Measurements from ENCODE around the gene CDH13.

The CDH13 gene

DNA sequence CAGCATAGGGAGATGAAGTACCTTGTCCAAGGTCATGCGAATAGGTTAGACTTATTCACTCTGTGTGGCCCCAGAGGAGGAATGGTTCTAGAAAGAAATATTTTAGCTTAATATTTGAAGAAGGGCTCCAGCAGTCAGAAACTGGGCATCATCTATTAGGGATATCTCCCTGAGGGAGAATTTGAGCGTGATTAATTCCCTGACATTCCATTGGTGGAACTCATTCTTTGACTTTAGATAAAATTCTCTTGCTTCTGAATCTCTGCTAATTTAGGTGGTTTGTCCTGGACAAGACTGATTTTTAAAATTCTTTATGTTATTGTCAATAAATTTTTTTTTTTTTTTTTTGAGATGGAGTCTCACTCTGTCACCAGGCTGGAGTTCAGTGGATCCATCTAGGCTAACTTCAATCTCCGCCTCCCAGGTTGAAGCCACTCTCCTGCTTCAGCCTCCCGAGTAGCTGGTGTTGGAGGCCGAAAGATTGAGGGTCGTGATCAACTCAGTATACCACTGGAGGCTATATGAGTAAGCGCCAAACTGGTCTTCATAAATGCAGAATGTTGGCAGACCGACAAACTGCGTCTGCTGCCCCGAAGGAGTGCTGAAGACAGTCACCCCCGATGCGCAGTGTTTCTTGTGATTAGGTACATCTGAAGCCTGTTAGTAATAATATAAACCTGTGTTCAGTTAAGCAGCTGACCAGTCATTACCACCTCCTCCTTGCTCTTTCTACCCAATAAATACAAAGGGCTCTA, 913.1 kb downstream of the CDH13 start:
- H3K9ac ChIP-seq (ENCODE audit: low read length) = no peak overlapping the region
- TF ChIP-seq, protein P1, sequence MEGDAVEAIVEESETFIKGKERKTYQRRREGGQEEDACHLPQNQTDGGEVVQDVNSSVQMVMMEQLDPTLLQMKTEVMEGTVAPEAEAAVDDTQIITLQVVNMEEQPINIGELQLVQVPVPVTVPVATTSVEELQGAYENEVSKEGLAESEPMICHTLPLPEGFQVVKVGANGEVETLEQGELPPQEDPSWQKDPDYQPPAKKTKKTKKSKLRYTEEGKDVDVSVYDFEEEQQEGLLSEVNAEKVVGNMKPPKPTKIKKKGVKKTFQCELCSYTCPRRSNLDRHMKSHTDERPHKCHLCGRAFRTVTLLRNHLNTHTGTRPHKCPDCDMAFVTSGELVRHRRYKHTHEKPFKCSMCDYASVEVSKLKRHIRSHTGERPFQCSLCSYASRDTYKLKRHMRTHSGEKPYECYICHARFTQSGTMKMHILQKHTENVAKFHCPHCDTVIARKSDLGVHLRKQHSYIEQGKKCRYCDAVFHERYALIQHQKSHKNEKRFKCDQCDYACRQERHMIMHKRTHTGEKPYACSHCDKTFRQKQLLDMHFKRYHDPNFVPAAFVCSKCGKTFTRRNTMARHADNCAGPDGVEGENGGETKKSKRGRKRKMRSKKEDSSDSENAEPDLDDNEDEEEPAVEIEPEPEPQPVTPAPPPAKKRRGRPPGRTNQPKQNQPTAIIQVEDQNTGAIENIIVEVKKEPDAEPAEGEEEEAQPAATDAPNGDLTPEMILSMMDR (IDR thresholded peaks at IDR 0.05; ENCODE audit: low read length) = no peak
- no peak for TF ChIP-seq EZH2 (optimal IDR thresholded peaks at IDR 0.05; ENCODE audit: low read depth, low read length)
- TF ChIP-seq EZH2phosphoT487 (IDR thresholded peaks at IDR 0.05; ENCODE audit: low read length) = no peak
- no peaks in the 10 kb centered on the region for H3K27me3 ChIP-seq (replicated peaks; ENCODE audit: insufficient read depth, low read length)
- H3K4me1 ChIP-seq (ENCODE audit: low read length) = no peaks in the 10 kb centered on the region
- no peak overlapping the region for H3K4me3 ChIP-seq (ENCODE audit: low read length)
- no peaks in the 10 kb centered on the region for H3F3A ChIP-seq (ENCODE audit: insufficient read depth, low read length)
- H3K9me3 ChIP-seq (replicated peaks; ENCODE audit: insufficient read depth, low read length) = no peaks in the 10 kb centered on the region
- H4K20me1 ChIP-seq (ENCODE audit: insufficient read depth, low read length) = no peaks in the 10 kb centered on the region
- H3K27ac ChIP-seq (ENCODE audit: low read length) = no peak overlapping the region
- DNase-seq = no peak
- no peaks in the 10 kb centered on the region for H3K36me3 ChIP-seq (replicated peaks; ENCODE audit: insufficient read depth, low read length)
- no peak overlapping the region for H3K4me2 ChIP-seq (ENCODE audit: low read depth, low read length)
- no peak overlapping the region for H2AFZ ChIP-seq (ENCODE audit: low read length)
- no peaks in the 10 kb centered on the region for H3K9me2 ChIP-seq (replicated peaks; ENCODE audit: insufficient read depth, low read length)
- H3K79me2 ChIP-seq (ENCODE audit: low read length) = no peaks in the 10 kb centered on the region

DNA sequence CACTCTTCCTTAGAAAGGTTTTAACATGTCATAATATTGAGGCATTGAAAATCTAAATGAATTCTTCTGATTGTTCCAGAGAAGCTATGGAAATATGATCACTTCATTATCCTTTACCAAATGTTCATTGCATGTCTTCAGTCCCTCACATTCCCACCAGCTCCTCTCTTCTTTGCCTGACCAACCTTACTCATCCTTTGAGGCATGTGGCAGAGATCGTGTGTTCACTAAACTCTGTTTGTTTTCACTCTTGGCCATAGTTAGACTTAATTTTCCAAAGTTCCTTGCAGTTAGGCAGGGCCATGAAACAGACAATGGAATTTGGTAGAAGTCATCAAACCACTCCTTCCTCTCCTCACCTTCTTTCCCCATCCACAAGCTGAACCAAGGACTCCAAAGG, 914.5 kb downstream of the CDH13 start:
- Histone ChIP-seq H3K9me3 (replicated peaks; ENCODE audit: insufficient read depth, low read length) (no peaks in the 10 kb centered on the region), H3F3A (ENCODE audit: insufficient read depth, low read length) (no peaks in the 10 kb centered on the region), H3K4me3 (ENCODE audit: low read length) (no peak overlapping the region), H3K9me2 (replicated peaks; ENCODE audit: insufficient read depth, low read length) (no peaks in the 10 kb centered on the region), H4K20me1 (ENCODE audit: insufficient read depth, low read length) (no peaks in the 10 kb centered on the region), H3K4me1 (ENCODE audit: low read length) (no peaks in the 10 kb centered on the region), H3K27ac (ENCODE audit: low read length) (no peak overlapping the region), H3K9ac (ENCODE audit: low read length) (no peak overlapping the region), H3K4me2 (ENCODE audit: low read depth, low read length) (no peak overlapping the region), H3K79me2 (ENCODE audit: low read length) (no peaks in the 10 kb centered on the region), H2AFZ (ENCODE audit: low read length) (no peak overlapping the region), H3K27me3 (replicated peaks; ENCODE audit: insufficient read depth, low read length) (no peaks in the 10 kb centered on the region), H3K36me3 (replicated peaks; ENCODE audit: insufficient read depth, low read length) (no peaks in the 10 kb centered on the region)
- TF ChIP-seq EZH2 (optimal IDR thresholded peaks at IDR 0.05; ENCODE audit: low read depth, low read length) (no peak), EZH2phosphoT487 (IDR thresholded peaks at IDR 0.05; ENCODE audit: low read length) (no peak)
- TF ChIP-seq, protein P1 (IDR thresholded peaks at IDR 0.05; ENCODE audit: low read length) = no peak
- DNase-seq = no peak

DNA sequence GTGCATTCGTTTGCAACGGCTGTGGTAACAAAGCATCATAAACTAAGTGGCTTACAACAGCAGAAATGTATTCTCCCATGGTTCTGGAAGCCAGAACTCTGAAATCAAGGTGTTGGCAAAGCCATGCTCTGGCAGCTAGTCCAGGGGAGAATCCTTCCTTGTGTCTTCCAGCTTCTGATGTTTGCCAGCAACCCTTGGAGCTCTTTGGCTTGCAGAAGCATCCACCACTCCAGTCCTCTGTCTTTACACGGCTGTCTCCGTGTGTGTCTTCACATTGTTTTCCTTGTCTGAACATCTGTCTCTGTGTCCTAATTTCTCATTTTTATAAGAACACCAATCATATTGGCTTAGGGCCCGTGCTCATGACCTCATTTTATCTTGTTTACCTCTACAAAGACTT, 915.7 kb downstream of the CDH13 start:
- Histone ChIP-seq H3K9me3 (replicated peaks; ENCODE audit: insufficient read depth, low read length) (no peaks in the 10 kb centered on the region), H3K27ac (ENCODE audit: low read length) (no peak overlapping the region), H3K36me3 (replicated peaks; ENCODE audit: insufficient read depth, low read length) (no peaks in the 10 kb centered on the region), H3K4me2 (ENCODE audit: low read depth, low read length) (no peak overlapping the region), H3K27me3 (replicated peaks; ENCODE audit: insufficient read depth, low read length) (no peaks in the 10 kb centered on the region), H3F3A (ENCODE audit: insufficient read depth, low read length) (no peaks in the 10 kb centered on the region), H3K4me1 (ENCODE audit: low read length) (no peaks in the 10 kb centered on the region), H3K4me3 (ENCODE audit: low read length) (no peak overlapping the region), H3K79me2 (ENCODE audit: low read length) (no peaks in the 10 kb centered on the region), H3K9ac (ENCODE audit: low read length) (no peak overlapping the region), H3K9me2 (replicated peaks; ENCODE audit: insufficient read depth, low read length) (no peaks in the 10 kb centered on the region), H4K20me1 (ENCODE audit: insufficient read depth, low read length) (no peaks in the 10 kb centered on the region), H2AFZ (ENCODE audit: low read length) (no peak overlapping the region)
- no peak for DNase-seq
- TF ChIP-seq EZH2phosphoT487 (IDR thresholded peaks at IDR 0.05; ENCODE audit: low read length) = no peak
- no peak for TF ChIP-seq EZH2 (optimal IDR thresholded peaks at IDR 0.05; ENCODE audit: low read depth, low read length)
- TF ChIP-seq, protein P1 (IDR thresholded peaks at IDR 0.05; ENCODE audit: low read length) = no peak
